GM19455 (cell line): ENCODE data around the gene GPBAR1.

Experiments used
- ATAC-seq: cut with Tn5 transposase; IDR thresholded peaks from one replicate; pipeline ENCODE4 v1.9.1; 2021; ENCODE audit not compliant: unreplicated experiment

Gene GPBAR1, protein sequence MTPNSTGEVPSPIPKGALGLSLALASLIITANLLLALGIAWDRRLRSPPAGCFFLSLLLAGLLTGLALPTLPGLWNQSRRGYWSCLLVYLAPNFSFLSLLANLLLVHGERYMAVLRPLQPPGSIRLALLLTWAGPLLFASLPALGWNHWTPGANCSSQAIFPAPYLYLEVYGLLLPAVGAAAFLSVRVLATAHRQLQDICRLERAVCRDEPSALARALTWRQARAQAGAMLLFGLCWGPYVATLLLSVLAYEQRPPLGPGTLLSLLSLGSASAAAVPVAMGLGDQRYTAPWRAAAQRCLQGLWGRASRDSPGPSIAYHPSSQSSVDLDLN

DNA sequence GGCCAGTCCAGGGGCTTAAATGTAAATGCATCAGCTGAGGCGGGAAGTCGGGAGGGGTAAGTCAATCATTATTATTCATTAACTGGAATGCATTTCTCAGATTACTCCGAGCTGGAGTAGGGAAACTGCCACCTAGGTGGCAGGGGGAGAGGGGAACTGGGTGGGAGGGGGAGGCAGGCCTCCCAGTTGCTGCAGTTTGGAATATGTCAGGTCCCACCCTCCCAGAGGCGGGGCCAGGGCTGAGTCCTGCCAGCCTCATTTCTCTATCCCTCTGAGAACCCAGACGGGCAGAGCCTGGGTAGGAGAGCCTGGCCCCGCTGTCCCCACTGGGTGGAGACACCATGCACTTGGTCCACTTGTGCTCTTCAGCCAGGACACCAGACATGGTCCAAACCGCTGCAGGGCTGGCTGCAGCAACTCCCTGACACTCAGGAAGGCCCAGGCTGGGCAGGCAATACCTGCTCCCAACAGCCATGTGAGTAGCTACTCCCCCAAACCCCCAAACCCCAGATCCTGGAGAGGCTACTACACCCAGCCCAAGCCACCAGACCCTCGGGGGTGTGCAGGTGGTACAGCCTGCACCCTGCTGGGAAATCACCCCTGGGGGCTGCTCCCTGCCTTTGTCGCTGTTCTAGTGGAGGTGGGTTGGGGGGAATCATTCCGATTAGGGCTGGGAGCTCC, at the start of gene GPBAR1:
Gene GPBAR1, plus strand, starts transcription at position 274 of the 681 bp plus-strand sequence. CDS start 1,710 bp downstream, outside the sequence.
- no peak for ATAC-seq

GRCh38 chr2:218214116-218214515, 46.7 kb upstream of the GPBAR1 start:
- ATAC-seq = no peak

DNA sequence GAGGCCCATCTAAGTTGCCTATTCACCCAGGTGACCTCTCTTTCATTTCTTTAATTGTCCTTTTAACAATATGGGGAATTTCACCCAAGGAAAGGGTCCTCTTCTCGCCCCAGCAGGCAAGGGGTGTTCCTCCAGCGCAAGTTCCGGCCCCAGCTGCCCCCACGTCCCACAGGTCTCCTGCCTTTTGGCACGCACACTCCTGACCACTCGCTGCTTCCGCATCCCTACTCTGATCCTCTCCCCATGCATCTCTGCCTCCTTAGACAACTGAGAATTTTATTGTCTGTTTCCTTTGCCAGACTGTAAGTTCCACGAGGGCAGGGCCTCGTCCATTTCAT, 44.5 kb upstream of the GPBAR1 start:
- no peak for ATAC-seq

DNA sequence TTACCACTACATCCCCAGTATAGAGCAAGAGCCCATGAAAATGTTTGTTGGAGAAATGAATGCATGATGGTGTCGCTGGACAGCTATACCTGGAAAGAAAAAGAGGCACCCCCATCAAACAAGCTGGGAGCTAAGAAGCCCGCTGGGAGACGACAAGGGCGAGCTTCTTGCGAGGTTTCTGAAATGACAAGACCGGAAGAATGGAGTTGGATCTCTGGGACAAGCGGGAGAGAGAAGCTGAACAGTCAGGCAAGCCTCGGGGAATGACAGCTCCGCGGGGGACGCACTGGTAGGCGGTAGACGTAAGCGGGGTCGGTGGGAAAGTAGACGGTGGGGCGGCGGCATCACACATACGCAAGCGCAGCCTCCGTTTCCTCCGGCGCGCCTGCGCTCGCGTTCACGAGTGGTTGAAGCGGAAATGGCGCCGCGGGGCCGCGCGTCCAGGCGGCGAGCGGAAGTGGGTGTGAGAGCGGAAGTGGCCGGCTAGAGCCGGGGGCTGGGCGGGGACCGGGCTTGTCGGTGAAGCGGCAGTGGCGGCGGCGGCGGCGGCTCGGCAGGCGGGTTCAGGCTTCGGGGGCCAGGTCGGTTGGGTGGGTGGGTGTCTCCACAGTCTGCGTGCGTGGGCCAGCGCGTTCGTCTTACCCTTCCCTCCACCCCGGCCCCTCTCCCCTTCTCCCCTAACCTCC, 44.0 kb upstream of the GPBAR1 start, which contains the start of gene ARPC2:
Gene ARPC2, plus strand, starts transcription at position 516 of the 686 bp plus-strand sequence. CDS start 282 bp downstream, outside the sequence.
- ATAC-seq = peak; percentile 63

DNA sequence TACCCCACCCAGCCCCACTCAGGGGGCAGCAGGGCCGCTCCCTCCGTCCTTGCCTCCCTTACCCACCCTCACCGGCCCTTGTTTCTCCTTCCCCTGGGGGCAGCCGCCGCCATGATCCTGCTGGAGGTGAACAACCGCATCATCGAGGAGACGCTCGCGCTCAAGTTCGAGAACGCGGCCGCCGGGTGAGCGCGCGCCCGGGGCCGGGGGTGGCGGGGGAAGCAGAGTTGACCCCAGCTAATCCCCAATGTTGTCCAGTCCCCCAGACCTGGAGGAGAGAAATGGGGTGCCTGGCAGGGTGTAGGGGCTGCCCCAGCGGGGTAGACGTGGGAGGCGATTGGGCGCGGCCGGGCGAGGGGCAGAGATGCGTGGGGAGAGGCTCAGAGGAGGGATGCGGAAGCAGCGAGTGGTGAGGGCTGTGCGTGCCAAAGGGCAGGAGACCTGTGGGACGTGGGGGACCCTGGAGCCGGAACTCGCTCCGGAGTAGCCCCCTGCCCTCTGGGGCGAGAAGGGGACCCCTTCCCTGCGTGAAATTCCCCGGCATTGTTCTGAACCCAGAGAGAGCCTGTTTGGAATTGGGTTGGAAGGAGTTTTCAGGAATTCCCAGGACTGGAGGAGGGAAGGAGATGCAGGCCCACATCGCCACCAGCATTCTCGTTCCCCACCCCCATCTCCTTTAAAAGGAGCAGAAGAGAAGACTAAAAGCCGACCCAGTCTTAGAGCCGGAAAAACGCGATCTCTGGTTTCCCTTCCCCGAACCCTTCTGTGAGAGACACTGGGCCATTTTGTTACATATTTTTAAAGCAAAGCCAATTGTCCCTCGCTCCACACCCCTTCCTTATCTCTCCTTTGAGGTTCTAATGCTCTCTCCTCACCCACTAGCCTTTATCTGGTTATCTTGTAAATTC, 43.2 kb upstream of the GPBAR1 start:
- ATAC-seq = peak; percentile 31

DNA sequence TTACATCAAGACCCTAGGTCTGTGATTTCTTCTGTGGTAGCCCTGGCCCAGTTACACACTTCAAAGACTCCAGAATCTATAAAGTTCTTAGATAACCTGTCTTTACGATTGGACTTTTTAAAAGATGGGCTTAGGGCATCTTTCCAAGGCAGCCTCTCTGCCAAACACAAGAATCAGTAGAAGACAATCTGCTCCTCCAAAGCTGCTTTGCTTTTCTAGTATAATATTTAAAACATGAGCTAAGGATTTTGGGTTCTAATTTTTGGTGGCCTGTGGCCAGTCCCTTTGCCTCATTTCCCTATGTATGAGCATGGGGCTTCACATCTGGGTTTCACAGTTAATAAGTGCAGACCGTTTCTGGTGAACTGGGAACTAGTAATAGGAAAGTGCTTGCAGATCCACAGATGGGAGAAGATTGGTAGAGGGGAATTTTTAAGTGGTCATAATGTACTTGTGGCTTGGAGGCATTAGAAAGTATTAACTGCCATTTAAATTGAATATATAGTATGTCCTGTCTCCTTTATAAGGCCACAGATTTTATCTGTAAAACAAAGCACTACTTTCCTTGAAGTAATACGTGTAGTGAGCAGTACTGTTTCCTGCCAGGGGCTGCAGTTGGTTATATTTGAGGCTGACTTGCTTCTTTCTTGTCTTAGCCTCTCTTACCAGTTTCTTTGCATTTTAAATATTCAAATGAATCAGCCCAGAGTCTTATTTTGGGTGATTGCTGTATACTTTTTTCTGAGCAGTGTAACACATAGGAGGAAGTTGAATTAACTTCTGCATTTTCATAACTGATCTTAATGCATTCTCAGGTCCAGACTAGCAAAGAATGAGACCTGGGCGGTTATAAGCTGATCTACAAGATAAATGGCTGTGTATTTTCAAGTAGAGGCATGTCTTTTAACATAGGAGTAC, 42.3 kb upstream of the GPBAR1 start:
- peak; percentile 45 for ATAC-seq

DNA sequence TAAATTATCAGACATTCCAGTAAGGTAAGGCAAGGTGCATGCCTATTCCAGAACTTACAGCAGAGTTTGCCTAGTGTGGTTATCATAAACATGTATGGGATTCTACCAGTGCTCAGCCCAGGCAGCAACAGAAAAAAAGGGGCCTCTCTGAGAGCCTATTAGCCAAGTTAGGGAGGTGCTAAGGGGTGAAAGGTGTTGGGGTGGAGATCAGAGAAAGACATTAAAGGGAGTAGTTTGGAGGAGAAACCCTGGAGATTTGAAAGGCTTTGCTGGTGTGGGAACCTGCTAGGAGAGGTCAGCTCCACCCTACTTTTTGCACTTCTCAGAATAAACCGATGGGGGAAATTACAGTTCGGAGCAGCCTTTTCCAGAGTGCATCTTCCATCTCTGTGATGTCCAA, 40.9 kb upstream of the GPBAR1 start:
- no peak for ATAC-seq

- no peak for ATAC-seq
Observed at GRCh38 chr2:218221000-218221399, 39.8 kb upstream of the GPBAR1 start.

DNA sequence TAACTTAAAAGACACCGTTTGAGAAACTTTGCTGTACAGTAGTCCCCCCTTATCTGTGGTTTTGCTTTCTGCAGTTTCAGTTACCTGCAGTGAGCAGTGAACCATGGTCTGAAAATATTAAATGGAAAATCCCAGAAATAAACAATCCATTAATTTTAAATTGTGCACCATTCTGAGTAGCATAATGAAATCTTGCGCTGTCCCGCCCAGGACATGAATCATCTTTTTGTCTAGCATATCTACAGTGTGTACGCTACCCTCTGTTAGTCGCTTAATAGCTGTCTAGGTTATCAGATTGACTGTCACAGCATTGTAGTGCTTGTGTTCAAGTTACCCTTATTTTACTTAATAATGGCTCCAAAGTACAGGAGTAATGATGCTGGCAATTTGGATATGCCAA, 37.8 kb upstream of the GPBAR1 start:
- no peak for ATAC-seq

DNA sequence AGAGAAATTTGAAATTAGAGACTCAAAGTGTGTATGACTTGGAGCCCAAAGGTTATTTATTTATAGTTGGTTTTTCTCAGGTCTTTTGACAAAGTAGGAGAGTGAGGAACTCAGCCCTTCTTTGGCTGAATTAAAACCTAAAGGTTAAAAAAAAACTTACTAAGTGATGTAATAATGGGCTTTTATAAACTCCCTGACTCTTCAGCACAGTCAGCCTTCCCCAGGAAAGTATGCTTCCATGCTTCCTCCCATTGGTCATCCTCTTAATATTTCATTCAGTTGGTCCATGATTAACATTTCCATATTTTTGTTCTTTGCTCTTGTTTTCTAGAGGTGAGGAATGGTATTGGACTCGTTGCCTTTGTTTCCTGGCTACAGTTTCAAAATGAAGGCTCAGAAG, 36.6 kb upstream of the GPBAR1 start:
- no peak for ATAC-seq

- no peak for ATAC-seq
Observed at GRCh38 chr2:218226903-218227302, 33.9 kb upstream of the GPBAR1 start.

DNA sequence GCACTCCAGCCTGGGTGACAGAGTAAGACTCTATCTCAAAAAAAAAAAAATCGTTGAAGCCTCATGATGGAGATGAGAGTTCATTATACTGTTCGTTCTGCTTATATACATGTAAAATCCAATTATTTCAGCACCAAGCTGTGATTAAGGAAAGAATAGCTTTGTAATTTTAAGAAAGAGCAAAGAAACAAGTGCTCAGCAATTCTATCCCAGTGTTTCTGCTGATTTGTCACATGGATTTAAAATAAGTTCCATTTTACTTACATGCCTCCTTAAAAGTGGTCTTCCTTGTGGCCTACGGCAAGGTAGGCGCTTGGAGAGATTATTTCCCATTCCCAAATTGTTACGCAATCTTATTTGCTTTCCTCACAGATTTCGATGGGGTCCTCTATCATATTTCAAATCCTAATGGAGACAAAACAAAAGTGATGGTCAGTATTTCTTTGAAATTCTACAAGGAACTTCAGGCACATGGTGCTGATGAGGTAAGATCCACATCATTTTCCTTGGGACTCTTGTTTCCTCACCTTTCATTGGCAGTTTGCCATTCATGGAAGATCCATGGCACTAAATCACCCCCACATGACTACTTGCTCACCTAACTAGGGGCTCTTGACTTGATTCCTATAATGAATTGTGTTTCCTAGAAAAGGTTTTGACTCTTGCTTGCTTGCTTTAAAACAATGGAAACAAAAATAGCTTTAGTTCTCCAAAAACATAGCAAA, 32.3 kb upstream of the GPBAR1 start:
- ATAC-seq = no peak

- peak; percentile 89 for ATAC-seq
Observed at GRCh38 chr2:218229239-218229638, 31.6 kb upstream of the GPBAR1 start.

- ATAC-seq = no peak
Observed at GRCh38 chr2:218229851-218230250, 31.0 kb upstream of the GPBAR1 start.

DNA sequence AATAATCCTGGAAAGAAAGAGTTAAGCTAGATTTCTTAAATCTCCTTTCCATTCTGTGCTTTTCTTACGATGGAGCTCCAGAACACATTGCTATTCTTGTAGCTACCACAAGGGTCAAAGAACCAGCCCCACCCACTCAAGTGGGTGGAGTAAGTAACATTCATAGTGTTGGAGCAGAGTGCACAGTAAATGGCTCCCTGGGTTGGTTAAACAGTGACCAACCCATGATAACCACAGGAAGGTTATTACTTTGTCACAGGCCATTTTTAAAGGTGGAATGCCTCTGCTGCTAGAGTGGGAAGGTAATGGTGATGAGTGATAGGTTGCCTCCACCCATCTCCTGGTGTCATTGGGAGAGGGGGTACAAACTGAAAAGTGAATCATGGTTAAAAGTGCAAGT, 29.9 kb upstream of the GPBAR1 start:
- no peak for ATAC-seq

GRCh38 chr2:218233543-218233942, 27.3 kb upstream of the GPBAR1 start:
- ATAC-seq = no peak

DNA sequence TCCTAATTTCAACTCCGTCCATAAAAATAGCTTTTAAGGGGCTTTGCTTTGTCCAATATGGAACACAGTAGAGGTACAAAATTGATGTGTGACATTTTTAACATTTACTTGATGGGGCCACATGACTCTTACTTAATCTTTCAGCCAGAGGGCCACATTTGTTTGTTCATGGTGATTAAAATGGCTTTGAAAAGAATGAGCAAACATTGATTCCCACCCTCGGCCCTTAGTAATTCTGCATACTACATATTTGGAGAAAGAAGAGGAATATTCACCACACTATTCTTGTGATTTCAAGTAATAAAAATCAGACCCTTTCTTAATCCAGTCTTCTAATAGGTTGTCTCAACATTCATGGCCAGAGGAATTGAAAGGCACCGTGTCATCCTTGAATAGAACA, 26.3 kb upstream of the GPBAR1 start:
- ATAC-seq = no peak

- no peak for ATAC-seq
Observed at GRCh38 chr2:218235017-218235416, 25.8 kb upstream of the GPBAR1 start.

- ATAC-seq = no peak
Observed at GRCh38 chr2:218236829-218237228, 24.0 kb upstream of the GPBAR1 start.
